Activated CD4-positive, CD25-positive, alpha-beta regulatory T cell treated with anti-CD3 and anti-CD28 coated beads, Interleukin-2, amount 50 U/mL, for 16 hours (primary cell): ENCODE results near the gene ANKRD40.
"Not testable (repeated sequence)": the region's sequence is repeated elsewhere in the genome, so short reads cannot be mapped to it uniquely, and the experiment has no call there.

ENCODE experiments used
- DNase-seq: peaks from one replicate; pipeline ENCODE4 v3.0.0-alpha.2; 2020; ENCODE audit warnings: low read depth, low spot score

The ANKRD40 gene

GRCh38 chr17:50686494-50687199 lies 21.1 kb downstream of the ANKRD40 start:
- no peak for DNase-seq

DNA sequence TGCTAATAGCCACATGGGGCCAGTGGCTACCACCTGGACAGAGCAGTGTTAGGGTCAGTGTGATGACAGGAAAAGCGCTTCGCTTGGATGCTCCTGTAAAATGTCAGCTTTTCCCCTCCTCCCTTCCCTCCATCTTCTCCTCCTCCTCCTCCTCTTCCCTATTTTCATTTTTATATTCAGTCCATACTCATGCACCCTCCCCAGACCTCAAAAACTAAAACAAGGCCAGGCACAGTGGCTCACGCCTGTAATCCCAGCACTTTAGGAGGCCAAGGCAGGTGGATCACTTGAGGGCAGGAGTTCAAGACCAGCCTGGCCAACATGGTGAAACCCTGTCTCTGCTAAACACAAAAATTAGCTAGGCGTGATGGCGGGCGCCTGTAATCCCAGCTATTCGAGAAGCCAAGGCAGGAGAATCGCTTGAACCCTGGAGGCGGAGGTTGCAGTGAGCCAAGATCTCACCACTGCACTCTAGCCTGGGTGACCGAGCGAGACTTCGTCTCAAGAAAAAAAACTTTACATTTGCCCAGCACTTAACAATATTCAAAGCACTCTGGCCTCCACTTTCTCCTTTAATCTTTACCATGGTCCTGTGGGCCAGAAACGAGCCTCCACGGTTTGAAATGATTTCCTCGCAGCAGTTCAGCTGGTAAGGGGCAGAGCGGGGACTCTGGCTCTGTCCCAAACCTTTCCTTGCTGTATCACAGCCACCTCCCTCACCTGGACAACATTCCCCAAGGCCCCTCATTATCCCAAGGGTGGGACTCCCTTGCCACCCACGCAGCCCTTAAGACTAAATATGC lies 21.8 kb downstream of the ANKRD40 start:
- DNase-seq, result no peak

DNA sequence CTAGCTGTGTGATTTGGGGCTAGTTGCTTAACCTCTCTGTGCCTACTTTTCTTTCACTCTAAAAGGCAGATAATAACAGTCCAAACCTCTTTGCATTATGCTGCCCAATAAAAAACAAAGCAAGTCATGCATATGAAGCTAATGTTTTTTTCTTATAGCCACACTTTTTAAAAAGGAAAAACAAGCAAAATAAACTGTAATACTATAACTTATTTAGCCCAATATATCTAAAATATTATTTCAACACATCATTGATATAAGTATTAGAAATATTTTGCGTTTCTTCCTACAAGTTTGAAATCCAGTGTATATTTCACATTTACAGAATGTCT lies 22.4 kb downstream of the ANKRD40 start:
- DNase-seq, result no peak

GRCh38 chr17:50684612-50685333 lies 22.9 kb downstream of the ANKRD40 start:
- DNase-seq, result no peak

DNA sequence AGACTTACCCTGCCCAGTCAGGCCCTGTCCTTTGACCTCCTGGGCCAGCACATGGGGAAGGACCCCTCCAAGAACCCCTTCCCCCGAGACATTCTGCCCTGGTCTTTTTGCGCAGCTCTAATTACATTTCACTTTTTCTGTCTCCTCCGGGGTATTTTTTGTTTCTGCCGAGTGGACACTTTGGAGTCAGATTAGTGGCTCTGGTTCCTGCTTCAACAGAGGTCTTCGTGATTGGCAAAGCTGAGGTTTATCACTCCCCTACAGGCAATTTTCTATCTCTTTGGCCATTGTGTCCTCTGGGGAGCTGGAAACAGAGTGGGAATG lies 23.5 kb downstream of the ANKRD40 start:
- DNase-seq, result no peak

- DNase-seq, result no peak
These were observed 24.1 kb downstream of the ANKRD40 start for GRCh38 chr17:50683434-50684287.

DNA sequence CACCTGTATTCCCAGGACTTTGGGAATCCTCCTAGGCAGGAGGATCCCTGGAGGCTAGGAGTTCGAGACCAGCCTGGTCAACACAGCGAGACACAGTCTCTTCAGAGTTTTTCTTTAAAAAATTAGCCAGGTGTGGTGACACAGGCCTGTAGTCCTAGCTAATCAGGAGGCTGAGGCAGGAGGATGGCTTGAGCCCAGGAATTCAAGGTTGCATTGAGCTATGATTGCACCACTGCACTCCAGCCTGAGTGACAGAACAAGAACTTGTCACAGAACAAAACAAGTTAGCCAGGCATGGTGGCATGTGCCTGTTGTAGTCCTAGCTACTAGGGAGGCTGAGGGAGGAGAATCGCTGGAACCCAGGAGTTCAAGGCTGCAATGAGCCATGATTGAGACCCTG lies 24.8 kb downstream of the ANKRD40 start:
- no peak for DNase-seq

DNA sequence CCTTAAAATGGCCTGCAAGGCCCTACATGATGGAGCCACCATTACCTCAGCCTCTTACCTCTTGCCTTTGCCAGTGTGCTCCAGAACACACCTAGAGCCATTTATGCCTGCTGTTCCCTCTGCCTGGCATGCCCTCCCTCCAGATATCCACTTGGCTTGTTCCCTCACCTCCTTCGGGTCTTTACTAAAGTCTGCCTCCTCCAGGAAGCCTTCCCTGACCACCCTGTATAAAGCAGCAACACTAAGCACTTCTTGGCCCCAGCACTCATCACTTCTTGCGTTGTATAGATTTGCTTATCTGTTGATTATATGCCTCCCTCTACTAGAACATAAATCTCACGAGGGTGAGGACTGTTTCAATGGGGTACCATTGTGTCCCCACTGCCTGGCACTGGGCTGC lies 25.3 kb downstream of the ANKRD40 start:
- DNase-seq, result no peak

DNA sequence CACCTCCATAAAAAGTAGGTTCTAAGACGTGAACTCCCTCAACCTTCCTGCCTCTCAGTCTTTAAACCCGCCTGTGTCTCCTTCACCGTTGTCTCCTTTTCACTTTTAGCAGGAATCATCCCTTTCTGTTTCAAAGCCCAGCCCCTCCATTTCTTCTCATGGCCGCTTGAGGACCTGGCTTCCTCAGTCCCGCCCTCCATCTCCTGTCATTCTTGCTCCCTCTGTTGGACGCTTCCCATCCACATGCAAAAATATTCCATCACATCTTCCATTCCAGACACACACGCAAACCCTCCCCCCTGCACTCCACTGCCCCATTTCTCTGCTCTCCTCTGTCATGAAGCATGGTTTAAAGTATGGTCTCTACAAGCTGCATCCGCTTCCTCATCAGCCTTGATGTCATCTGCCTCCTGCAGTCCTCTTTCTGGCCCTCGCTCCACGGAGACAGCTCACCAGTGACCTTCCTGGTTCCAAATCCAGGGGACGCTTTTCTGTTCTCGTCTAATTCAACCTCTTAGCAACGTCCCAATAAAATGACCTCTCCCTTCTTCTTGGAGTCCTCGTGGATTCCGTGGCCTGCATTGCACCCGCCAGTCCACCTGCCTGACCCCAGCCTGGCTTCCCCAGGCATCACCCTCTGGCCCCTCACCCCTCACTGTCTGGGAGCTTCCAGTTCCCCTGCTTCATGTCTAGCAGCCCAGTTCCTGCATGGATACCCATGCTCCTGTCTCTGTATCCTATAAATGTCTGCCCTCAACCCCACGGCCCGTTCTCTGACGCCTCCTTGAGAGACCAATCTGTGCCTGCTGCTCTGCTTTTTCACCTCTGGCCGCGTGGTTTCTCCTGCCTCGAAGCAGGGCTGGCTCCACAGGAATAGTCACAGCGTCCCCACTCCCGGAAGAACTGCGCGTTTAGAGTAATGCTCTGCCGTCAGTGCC lies 26.2 kb downstream of the ANKRD40 start:
- no peak for DNase-seq

DNA sequence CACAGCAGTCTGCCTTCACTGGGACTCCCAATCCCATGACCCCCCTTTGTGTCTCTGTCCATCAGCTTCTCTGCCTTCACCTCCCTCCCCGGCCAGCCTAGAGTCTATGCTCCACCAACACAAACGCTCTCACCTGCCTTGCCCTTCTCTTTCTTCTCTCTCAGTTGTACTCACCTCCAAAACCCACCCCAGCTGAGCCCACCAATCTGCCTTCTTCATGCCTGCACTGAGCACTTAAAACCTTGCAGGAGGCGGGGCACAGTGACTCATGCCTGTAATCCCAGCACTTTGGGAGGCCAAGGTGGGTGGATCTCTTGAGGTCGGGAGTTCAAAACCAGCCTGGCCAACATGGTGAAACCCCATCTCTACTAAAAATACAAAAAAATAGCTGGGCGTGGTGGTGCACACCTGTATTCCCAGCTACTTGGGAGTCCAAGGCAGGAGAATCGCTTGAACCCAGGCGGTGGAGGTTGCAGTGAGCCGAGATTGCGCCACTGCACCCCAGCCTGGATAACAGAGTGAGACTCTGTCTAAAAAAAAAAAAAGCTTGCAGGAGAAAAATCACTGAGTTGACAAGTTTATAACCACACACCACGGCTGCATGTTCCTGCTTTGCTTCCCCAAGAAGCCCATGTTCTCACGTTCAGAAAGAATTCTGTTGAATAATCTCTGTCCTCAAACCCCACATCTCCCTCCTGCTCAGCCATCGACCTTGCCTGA lies 27.0 kb downstream of the ANKRD40 start:
- not testable (repeated sequence) for DNase-seq

DNA sequence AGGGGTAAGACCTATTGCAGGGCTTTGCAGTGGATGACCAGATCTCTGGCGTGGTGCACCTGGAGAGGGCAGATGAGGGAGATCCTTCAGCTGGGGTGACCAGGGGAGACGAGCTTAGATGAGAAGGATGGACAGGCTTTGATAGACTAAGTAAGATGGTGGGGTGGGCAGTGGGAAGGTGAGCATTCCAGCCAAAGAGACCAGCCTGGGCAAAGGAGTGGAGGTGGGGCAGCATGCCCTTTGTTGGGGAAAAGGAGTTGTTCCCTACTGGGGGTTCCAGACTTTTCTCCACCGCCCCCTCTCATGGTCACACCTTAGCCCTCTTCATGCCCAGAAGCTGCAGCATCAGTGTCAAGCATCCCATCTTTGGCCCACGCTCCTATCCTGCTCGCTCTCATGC lies 27.6 kb downstream of the ANKRD40 start:
- DNase-seq, result no peak

DNA sequence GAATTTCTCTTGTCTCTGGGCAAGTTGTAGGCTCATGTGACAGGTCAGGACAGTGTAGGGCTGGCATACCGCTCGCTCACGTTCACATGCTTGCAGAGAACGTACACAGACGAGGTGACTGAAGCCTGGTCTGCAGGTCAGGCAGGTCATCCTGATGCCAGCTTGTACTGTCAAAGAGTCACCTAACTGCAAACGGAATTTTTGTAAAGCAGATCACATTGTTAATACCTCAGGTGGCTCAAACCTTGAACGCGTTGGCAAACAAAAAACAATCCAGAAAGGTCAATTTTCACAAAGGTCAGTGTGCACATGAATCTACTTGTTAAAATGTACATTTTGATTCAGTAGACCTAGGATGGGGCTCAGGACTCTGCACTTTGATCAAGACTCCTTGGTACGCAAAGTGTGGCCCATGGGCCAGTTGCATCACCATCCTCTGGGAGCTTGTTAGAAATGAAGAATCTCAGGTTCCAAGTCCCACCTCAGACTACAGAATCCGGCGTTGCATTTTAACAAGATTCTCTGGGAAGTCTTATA lies 28.6 kb downstream of the ANKRD40 start:
- DNase-seq, result no peak

DNA sequence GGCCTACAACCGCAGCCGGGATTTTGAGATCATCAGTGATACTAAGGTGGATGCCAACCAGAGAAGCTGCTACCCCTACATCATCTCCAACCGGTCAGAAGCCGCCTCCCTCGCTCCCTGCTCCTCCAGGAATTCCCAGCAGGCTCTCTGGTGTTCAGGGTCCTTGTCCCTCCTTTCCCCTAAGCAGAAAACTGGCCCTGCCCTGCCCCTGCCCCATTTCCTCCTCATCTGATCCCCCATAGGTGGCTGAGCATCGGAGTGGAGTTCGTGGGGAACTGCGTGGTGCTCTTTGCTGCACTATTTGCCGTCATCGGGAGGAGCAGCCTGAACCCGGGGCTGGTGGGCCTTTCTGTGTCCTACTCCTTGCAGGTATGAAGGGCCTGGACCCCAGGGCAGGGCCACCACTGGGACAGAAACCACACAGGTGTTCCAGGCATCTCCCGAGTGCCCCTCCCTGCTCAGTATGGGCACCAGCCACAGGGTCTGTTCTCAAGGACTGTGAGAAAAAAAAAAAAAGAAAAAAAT lies 29.8 kb downstream of the ANKRD40 start:
- DNase-seq, result no peak

- no peak for DNase-seq
These were observed 31.4 kb downstream of the ANKRD40 start for GRCh38 chr17:50676065-50676975.

GRCh38 chr17:50675627-50676026 lies 32.1 kb downstream of the ANKRD40 start:
- no peak for DNase-seq

DNA sequence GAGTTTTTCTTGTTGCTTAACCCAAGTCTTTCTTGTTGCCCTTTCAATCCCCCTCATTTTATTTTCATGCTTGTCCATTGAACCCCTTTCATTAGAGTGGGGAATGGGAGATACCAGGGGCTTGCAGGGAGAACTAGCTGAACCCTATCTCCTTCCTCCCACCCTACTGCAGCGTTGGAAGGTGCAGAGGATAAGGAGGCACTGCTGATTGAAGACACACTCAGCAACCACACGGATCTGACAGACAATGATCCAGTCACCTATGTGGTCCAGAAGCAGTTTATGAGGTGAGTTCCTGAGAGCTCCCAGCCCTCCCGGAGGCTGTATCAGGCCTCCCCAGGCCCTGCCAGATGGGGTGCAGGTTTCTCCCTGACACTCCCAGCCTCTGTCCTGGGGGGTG lies 32.5 kb downstream of the ANKRD40 start:
- no peak for DNase-seq

DNA sequence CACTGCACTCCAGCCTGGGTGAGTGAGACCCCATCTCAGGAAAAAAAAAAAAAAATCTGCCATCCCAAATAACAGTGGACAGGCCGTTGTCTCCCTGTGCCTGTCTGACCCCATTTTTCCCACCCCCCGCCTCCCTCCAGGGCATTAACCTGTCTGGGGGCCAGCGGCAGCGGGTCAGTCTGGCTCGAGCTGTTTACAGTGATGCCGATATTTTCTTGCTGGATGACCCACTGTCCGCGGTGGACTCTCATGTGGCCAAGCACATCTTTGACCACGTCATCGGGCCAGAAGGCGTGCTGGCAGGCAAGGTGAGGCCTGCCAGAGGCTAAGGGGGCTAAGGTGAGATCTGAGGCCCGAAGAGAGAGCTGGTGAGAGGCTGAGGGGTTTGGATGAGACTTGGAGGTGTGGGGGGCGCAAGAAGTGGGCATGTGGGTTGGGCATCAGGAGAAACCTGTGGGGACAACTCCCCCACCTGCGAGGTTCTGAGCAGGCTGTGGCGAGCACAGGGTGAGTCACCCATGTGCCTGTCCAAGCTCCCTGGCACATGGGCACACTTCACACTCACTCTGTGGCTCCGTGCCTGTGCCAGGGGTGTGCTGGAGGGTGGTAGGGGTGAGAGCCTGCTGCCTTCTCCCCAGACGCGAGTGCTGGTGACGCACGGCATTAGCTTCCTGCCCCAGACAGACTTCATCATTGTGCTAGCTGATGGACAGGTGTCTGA lies 34.7 kb downstream of the ANKRD40 start:
- no peak for DNase-seq

DNA sequence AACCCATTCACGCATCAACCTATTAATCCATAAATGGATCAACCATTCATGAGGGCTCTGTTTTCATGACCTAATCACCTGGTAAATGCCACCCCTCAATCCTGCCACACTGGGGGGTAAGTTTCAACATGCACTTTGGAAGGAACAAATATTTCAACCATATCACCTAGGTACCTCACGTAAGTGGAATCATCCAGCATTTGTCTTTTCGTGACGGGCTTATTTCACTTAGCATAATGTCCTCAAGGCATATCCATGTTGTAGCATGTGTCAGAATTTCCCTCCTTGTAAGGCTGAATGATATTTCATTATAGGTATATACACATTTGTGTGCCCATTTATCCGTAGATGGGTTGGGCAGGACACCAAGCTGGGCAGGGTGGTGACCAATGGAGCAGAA lies 35.6 kb downstream of the ANKRD40 start:
- no peak for DNase-seq
